Ovary (tissue), 9 donors: Measurements from ENCODE around the gene MAP4K4. TPM values are rescaled to one million over a fixed set of nuclear protein-coding genes. Genes with fewer than 3 reads are reported as not detected.

Source experiments
- DNase-seq, 5 donors: peaks; one replicate each; pipeline ENCODE4 v3.0.0-alpha.2; 2019 to 2020
- H3K27ac ChIP-seq, 2 donors: fragments of 200-600 bp; one replicate each; pipeline versions ENCODE4 v1.5.1 to v1.8.0; 2019 to 2022
- H3K27me3 ChIP-seq: fragments of 200-600 bp; one replicate; pipeline ENCODE4 v1.8.0; 2022
- H3K36me3 ChIP-seq: fragments of 200-600 bp; sonication (generic); one replicate; pipeline ENCODE4 v1.5.1; 2019
- H3K4me1 ChIP-seq: one replicate; pipeline ENCODE4 v1.8.1; 2013; ENCODE audit warnings: mild to moderate bottlenecking, moderate library complexity; ENCODE audit not compliant: insufficient read depth
- H3K4me3 ChIP-seq: fragments of 200-600 bp; sonication (generic); one replicate; pipeline ENCODE4 v1.5.1; 2017
- H3K9me3 ChIP-seq, 2 donors: fragments of 200-600 bp in 1 of 2; sonication (generic) in 1 of 2; one replicate each; pipeline versions ENCODE4 v1.5.1 to v1.8.1; 2013 to 2019; ENCODE audit warnings: mild to moderate bottlenecking in 1 of 2, moderate library complexity in 1 of 2
- CTCF ChIP-seq, 3 donors: fragments of 450-650 bp in 2 of 3; fragments of 200-600 bp in 1 of 3; IDR thresholded peaks; one replicate each; pipeline versions ENCODE4 v1.5.1 to v1.8.0; 2016 to 2022; ENCODE audit warnings: antibody characterized with exemption in 3 of 3, mild to moderate bottlenecking in 1 of 3
- EP300 ChIP-seq: sonication (generic); formaldehyde crosslinking; IDR thresholded peaks from one replicate; pipeline ENCODE4 v1.6.1; 2017; ENCODE audit warnings: antibody characterized with exemption
- POLR2A ChIP-seq: fragments of 450-650 bp; IDR thresholded peaks from one replicate; pipeline ENCODE4 v1.6.1; 2017; ENCODE audit warnings: antibody characterized with exemption, mild to moderate bottlenecking, moderate library complexity
- WGBS, 3 donors: extraction: QIAGEN DNeasy Blood & Tissue Kit in 1 of 3; methylation state at CpG; one replicate each; pipeline versions ENCODE4 v1.1.5 to v1.1.7; 2013 to 2017; 5-methylcytosine and 5-hydroxymethylcytosine counted together
- intact Hi-C, 4 donors: fragments of 100-400 bp; cut with DNase I; formaldehyde crosslinking; loops; one replicate each; pipeline versions ENCODE4 v1.11.0 to v1.15.1; 2022 to 2023
- polyA plus RNA-seq, 2 donors: library from polyadenylated mRNA; stranded (reverse); fragments of 200-250 nt in 1 of 2; fragments of 350-450 nt in 1 of 2; fragmentation: Illumina TruSeq in 1 of 2; extraction: RNeasy Lipid Tissue Mini Kit (QIAGEN cat#74804) in 1 of 2; gene quantifications; one replicate each; pipeline ENCODE4 v1.2.3, GENCODE V29; 2013 to 2014
- total RNA-seq, 7 donors: library from RNA; depleted of rRNA in 2 of 7; stranded (reverse); fragments of >200 nt in 2 of 7; fragmentation: NEBNext Ultra II Directional in 3 of 7; extraction: Animal tissue kit (Norgen Biotek cat#: 25700) in 3 of 7; gene quantifications; one replicate each; pipeline versions ENCODE4 v1.1.0 to v1.2.4, GENCODE V29; 2016 to 2023
- donor health status: DM: no; HTN: no; CAD: no; lungs with moderate emphysema.
- donor health status: DM: no; HTN: no; CAD: no.
- donor health status: Bipolar disorder and iron deficiency.
- donor health status: DM: yes; HTN: yes; CAD: no.
- donor health status: DM: no; HTN: no; CAD: no.
- donor health status: DM: yes; HTN: yes; CAD: no.

MAP4K4 gene
- total and polyA plus RNA-seq, 9 donors = 23.9 to 60.9 (median 49.7) TPM

GRCh38 chr2:101817481-101817880 is 120.0 kb downstream of the MAP4K4 start:
- 95 to 97% (median 97%) methylated on average over 6 of the region's 6 CpGs for WGBS, 3 donors
- intact Hi-C loops = no loop called here
- H3K4me1 ChIP-seq = peaks cover 12% of the 10 kb centered on the region

GRCh38 chr2:101818531-101819451 is 121.3 kb downstream of the MAP4K4 start:
- WGBS, 3 donors = 83 to 98% (median 91%) methylated on average over 1 of the region's 1 CpG
- Histone ChIP-seq H3K27ac (no peak overlapping the region), H3K36me3 (no peaks in the 10 kb centered on the region), H3K9me3 (no peaks in the 10 kb centered on the region), H3K4me3 (no peak overlapping the region), H3K4me1 (peaks cover 12% of the 10 kb centered on the region), H3K27me3 (no peaks in the 10 kb centered on the region)
- DNase-seq = no peak
- intact Hi-C loops = no loop called here
- TF ChIP-seq CTCF (IDR thresholded peaks at IDR 0.05) (no peak), POLR2A (no peak), EP300 (no peak)

More at GRCh38 chr2:101817481-101817880, 120.0 kb downstream of the MAP4K4 start:
- Histone ChIP-seq H3K9me3 (no peaks in the 10 kb centered on the region), H3K4me3 (no peak overlapping the region), H3K27me3 (no peaks in the 10 kb centered on the region), H3K36me3 (no peaks in the 10 kb centered on the region), H3K27ac (no peak overlapping the region)
- no peak for TF ChIP-seq POLR2A
- no peak for TF ChIP-seq CTCF (IDR thresholded peaks at IDR 0.05)
- TF ChIP-seq EP300 = no peak
- no peak for DNase-seq

GRCh38 chr2:101820519-101820918 is 123.0 kb downstream of the MAP4K4 start:
- 63 to 73% (median 70%) methylated on average over 4 of the region's 4 CpGs for WGBS, 3 donors
- no peaks in the 10 kb centered on the region for H3K36me3 ChIP-seq
- no peak overlapping the region for H3K4me3 ChIP-seq
- DNase-seq = no peak
- intact Hi-C loops = no loop called here
- H3K27ac ChIP-seq = no peak overlapping the region
- H3K4me1 ChIP-seq = peaks cover 12% of the 10 kb centered on the region
- no peaks in the 10 kb centered on the region for H3K9me3 ChIP-seq
- TF ChIP-seq CTCF (IDR thresholded peaks at IDR 0.05) = no peak
- no peak for TF ChIP-seq EP300
- no peak for TF ChIP-seq POLR2A
- H3K27me3 ChIP-seq = no peaks in the 10 kb centered on the region

- TF ChIP-seq EP300 (no peak), CTCF (IDR thresholded peaks at IDR 0.05) (no peak), POLR2A (no peak)
- Histone ChIP-seq H3K27me3 (no peaks in the 10 kb centered on the region), H3K4me1 (peaks cover 11% of the 10 kb centered on the region), H3K36me3 (no peaks in the 10 kb centered on the region), H3K9me3 (no peaks in the 10 kb centered on the region), H3K27ac (no peak overlapping the region), H3K4me3 (no peak overlapping the region)
- WGBS, 3 donors = 76 to 91% (median 87%) methylated on average over 3 of the region's 3 CpGs
- intact Hi-C loops = no loop called here
- DNase-seq = no peak
These were observed 123.7 kb downstream of the MAP4K4 start for GRCh38 chr2:101821059-101821805.
